Astrocyte (in vitro differentiated cells and primary cell): Measurements from ENCODE around the gene GLIPR2.

ENCODE experiments used
- EZH2 ChIP-seq: IDR thresholded peaks from 2 replicates; pipeline ENCODE4 v1.6.1; 2012; ENCODE audit warnings: mild to moderate bottlenecking, low read length, inconsistent platforms; ENCODE audit not compliant: insufficient read depth
- TF ChIP-seq, protein P1 (sequence below): IDR thresholded peaks from 2 replicates; pipeline ENCODE4 v1.5.1; 2011; ENCODE audit warnings: low read depth, mild to moderate bottlenecking, inconsistent platforms, low read length, moderate library complexity; ENCODE audit not compliant: insufficient read depth

GRCh38 chr9:36151316-36152210, 15.0 kb downstream of the GLIPR2 start:
- TF ChIP-seq, protein P1, sequence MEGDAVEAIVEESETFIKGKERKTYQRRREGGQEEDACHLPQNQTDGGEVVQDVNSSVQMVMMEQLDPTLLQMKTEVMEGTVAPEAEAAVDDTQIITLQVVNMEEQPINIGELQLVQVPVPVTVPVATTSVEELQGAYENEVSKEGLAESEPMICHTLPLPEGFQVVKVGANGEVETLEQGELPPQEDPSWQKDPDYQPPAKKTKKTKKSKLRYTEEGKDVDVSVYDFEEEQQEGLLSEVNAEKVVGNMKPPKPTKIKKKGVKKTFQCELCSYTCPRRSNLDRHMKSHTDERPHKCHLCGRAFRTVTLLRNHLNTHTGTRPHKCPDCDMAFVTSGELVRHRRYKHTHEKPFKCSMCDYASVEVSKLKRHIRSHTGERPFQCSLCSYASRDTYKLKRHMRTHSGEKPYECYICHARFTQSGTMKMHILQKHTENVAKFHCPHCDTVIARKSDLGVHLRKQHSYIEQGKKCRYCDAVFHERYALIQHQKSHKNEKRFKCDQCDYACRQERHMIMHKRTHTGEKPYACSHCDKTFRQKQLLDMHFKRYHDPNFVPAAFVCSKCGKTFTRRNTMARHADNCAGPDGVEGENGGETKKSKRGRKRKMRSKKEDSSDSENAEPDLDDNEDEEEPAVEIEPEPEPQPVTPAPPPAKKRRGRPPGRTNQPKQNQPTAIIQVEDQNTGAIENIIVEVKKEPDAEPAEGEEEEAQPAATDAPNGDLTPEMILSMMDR, result no peak
- no peak for TF ChIP-seq EZH2
